ENCODE results near the gene CCDC68.

The CCDC68 gene

DNA sequence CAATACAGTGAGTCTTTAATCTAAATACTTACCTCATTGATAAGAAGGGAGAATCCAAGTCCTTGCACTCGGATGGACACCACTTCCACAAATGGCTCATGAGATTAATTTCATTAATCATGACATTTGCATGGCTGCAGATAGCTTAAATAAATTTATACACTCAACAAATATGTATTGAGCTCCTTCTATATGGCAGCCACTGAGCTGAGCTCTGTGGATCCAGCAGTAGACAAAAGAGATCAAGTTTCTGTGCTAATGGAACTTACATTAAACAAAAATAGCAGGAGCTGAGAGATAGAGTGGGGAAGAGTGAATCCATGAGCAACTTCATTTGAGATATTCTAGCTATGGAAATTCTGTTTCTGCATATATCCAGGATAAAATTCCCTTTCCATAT, 86.6 kb downstream of the CCDC68 start:
- Histone ChIP-seq H2AFZ (ENCODE audit: low read length) (no peak overlapping the region), H3K4me3 (ENCODE audit: low read length) (no peak overlapping the region), H3K9me2 (replicated peaks; ENCODE audit: insufficient read depth, low read length) (no peaks in the 10 kb centered on the region), H3K36me3 (replicated peaks; ENCODE audit: insufficient read depth, low read length) (no peaks in the 10 kb centered on the region), H3K4me2 (ENCODE audit: low read depth, low read length) (no peak overlapping the region), H3F3A (ENCODE audit: insufficient read depth, low read length) (no peaks in the 10 kb centered on the region), H3K4me1 (ENCODE audit: low read length) (no peaks in the 10 kb centered on the region), H4K20me1 (ENCODE audit: insufficient read depth, low read length) (no peaks in the 10 kb centered on the region), H3K9ac (ENCODE audit: low read length) (no peak overlapping the region), H3K9me3 (replicated peaks; ENCODE audit: insufficient read depth, low read length) (no peaks in the 10 kb centered on the region), H3K79me2 (ENCODE audit: low read length) (no peaks in the 10 kb centered on the region), H3K27ac (ENCODE audit: low read length) (no peak overlapping the region), H3K27me3 (replicated peaks; ENCODE audit: insufficient read depth, low read length) (no peaks in the 10 kb centered on the region)
- TF ChIP-seq EZH2phosphoT487 (IDR thresholded peaks at IDR 0.05; ENCODE audit: low read length) (no peak), EZH2 (optimal IDR thresholded peaks at IDR 0.05; ENCODE audit: low read depth, low read length) (no peak)
- TF ChIP-seq, protein P1, sequence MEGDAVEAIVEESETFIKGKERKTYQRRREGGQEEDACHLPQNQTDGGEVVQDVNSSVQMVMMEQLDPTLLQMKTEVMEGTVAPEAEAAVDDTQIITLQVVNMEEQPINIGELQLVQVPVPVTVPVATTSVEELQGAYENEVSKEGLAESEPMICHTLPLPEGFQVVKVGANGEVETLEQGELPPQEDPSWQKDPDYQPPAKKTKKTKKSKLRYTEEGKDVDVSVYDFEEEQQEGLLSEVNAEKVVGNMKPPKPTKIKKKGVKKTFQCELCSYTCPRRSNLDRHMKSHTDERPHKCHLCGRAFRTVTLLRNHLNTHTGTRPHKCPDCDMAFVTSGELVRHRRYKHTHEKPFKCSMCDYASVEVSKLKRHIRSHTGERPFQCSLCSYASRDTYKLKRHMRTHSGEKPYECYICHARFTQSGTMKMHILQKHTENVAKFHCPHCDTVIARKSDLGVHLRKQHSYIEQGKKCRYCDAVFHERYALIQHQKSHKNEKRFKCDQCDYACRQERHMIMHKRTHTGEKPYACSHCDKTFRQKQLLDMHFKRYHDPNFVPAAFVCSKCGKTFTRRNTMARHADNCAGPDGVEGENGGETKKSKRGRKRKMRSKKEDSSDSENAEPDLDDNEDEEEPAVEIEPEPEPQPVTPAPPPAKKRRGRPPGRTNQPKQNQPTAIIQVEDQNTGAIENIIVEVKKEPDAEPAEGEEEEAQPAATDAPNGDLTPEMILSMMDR (IDR thresholded peaks at IDR 0.05; ENCODE audit: low read length): no peak
- DNase-seq: no peak

DNA sequence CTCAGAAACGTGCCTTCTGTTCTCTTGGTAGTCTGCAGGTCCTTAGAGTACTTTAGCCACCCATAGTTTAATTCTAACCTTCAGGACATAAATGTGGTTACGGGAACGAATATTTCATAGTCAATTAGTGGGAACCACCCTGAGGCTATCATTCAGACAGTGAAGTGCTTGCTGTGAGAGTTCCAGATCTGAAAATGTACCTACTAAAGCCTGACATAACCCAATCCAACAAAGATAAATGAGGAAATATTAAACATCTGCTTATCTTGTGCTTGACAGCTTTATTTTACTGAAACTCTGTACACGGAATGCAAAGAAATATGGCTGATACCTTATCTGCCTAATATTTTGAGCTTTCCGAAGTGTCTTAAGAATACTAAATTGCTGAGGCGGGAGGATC, 88.0 kb downstream of the CCDC68 start:
- no peaks in the 10 kb centered on the region for H3F3A ChIP-seq (ENCODE audit: insufficient read depth, low read length)
- H3K9ac ChIP-seq (ENCODE audit: low read length): no peak overlapping the region
- DNase-seq: no peak
- TF ChIP-seq EZH2phosphoT487 (IDR thresholded peaks at IDR 0.05; ENCODE audit: low read length): no peak
- TF ChIP-seq EZH2 (optimal IDR thresholded peaks at IDR 0.05; ENCODE audit: low read depth, low read length): no peak
- TF ChIP-seq, protein P1 (IDR thresholded peaks at IDR 0.05; ENCODE audit: low read length): no peak
- no peak overlapping the region for H3K4me2 ChIP-seq (ENCODE audit: low read depth, low read length)
- H3K4me3 ChIP-seq (ENCODE audit: low read length): no peak overlapping the region
- no peak overlapping the region for H3K27ac ChIP-seq (ENCODE audit: low read length)
- no peaks in the 10 kb centered on the region for H3K79me2 ChIP-seq (ENCODE audit: low read length)
- H3K4me1 ChIP-seq (ENCODE audit: low read length): no peaks in the 10 kb centered on the region
- no peaks in the 10 kb centered on the region for H3K27me3 ChIP-seq (replicated peaks; ENCODE audit: insufficient read depth, low read length)
- H3K9me3 ChIP-seq (replicated peaks; ENCODE audit: insufficient read depth, low read length): no peaks in the 10 kb centered on the region
- no peaks in the 10 kb centered on the region for H3K36me3 ChIP-seq (replicated peaks; ENCODE audit: insufficient read depth, low read length)
- no peaks in the 10 kb centered on the region for H4K20me1 ChIP-seq (ENCODE audit: insufficient read depth, low read length)
- no peaks in the 10 kb centered on the region for H3K9me2 ChIP-seq (replicated peaks; ENCODE audit: insufficient read depth, low read length)
- H2AFZ ChIP-seq (ENCODE audit: low read length): no peak overlapping the region

DNA sequence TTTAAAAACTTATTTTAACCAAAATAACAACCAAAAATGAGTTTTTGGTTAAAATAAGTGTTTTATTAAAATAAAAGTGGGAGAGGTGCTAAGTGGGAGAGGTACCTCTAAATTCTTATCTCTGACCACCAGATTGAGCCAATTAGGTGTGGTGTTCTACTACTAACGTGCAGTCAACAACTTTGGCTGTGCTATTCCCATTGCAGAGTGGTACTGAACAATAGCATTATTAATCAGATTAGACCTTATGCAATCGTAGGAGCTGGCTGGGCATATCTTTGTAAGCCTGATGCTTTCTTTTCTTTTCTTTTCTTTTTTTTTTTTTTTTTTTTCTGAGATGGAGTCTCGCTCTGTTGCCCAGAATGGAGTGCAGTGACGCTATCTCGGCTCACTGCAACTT, 92.1 kb downstream of the CCDC68 start:
- H3K4me2 ChIP-seq (ENCODE audit: low read depth, low read length): no peak overlapping the region
- no peak overlapping the region for H3K4me3 ChIP-seq (ENCODE audit: low read length)
- H3K27ac ChIP-seq (ENCODE audit: low read length): no peak overlapping the region
- H3K9me2 ChIP-seq (replicated peaks; ENCODE audit: insufficient read depth, low read length): no peaks in the 10 kb centered on the region
- H3K4me1 ChIP-seq (ENCODE audit: low read length): no peaks in the 10 kb centered on the region
- no peak overlapping the region for H3K9ac ChIP-seq (ENCODE audit: low read length)
- no peaks in the 10 kb centered on the region for H4K20me1 ChIP-seq (ENCODE audit: insufficient read depth, low read length)
- no peak overlapping the region for H2AFZ ChIP-seq (ENCODE audit: low read length)
- no peaks in the 10 kb centered on the region for H3F3A ChIP-seq (ENCODE audit: insufficient read depth, low read length)
- no peak for DNase-seq
- H3K9me3 ChIP-seq (replicated peaks; ENCODE audit: insufficient read depth, low read length): no peaks in the 10 kb centered on the region
- TF ChIP-seq, protein P1 (IDR thresholded peaks at IDR 0.05; ENCODE audit: low read length): no peak
- TF ChIP-seq EZH2 (optimal IDR thresholded peaks at IDR 0.05; ENCODE audit: low read depth, low read length) (no peak), EZH2phosphoT487 (IDR thresholded peaks at IDR 0.05; ENCODE audit: low read length) (no peak)
- H3K36me3 ChIP-seq (replicated peaks; ENCODE audit: insufficient read depth, low read length): no peaks in the 10 kb centered on the region
- H3K27me3 ChIP-seq (replicated peaks; ENCODE audit: insufficient read depth, low read length): no peaks in the 10 kb centered on the region
- H3K79me2 ChIP-seq (ENCODE audit: low read length): no peaks in the 10 kb centered on the region

Measured in MM.1S (cell line).